H1 (cell line): ENCODE data around the gene LRIT2. TPM values are rescaled to one million over a fixed set of nuclear protein-coding genes. Genes with fewer than 3 reads are reported as not detected.

Experiments
- CTCF ChIA-PET: fragments of 300-600 bp; sonication (Branson Sonifier 250); formaldehyde crosslinking; loops from one replicate; lab custom pipeline; 2021; ENCODE audit not compliant: partially characterized antibody; lab: Charles Lee
- POLR2A ChIA-PET: fragments of 300-600 bp; sonication (Branson Sonifier 250); formaldehyde crosslinking; loops from one replicate; lab custom pipeline; 2021; ENCODE audit warnings: inconsistent platforms; ENCODE audit not compliant: partially characterized antibody; lab: Charles Lee
- DNase-seq, 2 experiments: peaks; one replicate each; pipeline versions ENCODE4 v3.0.0 to v3.0.0-alpha.2; 2010 to 2022; ENCODE audit warnings: low spot score in 2 of 2, low read depth in 1 of 2, mixed read lengths in 1 of 2
- FAIRE-seq: peaks from 2 replicates; lab custom pipeline; 2011; peaks lifted over from hg19 to GRCh38; lab: Jason Lieb, UNC
- H2AFZ ChIP-seq: 2 replicates; pipeline ENCODE4 v1.8.1; 2012; ENCODE audit warnings: low read length, inconsistent platforms
- H2AK5ac ChIP-seq: 2 replicates; pipeline ENCODE4 v1.6.1; 2013; ENCODE audit warnings: low read depth, low read length
- H2BK120ac ChIP-seq: replicated peaks from 2 replicates; pipeline ENCODE3; 2013; ENCODE audit warnings: low read depth, low read length, inconsistent platforms
- H2BK12ac ChIP-seq: 2 replicates; pipeline ENCODE4 v1.6.1; 2013; ENCODE audit warnings: low read depth, low read length
- H2BK15ac ChIP-seq: 2 replicates; pipeline ENCODE4 v1.6.1; 2013; ENCODE audit warnings: low read length
- H2BK20ac ChIP-seq: 2 replicates; pipeline ENCODE4 v1.6.1; 2013; ENCODE audit warnings: low read length
- H2BK5ac ChIP-seq: 2 replicates; pipeline ENCODE4 v1.6.1; 2013; ENCODE audit warnings: low read depth, low read length
- H3K14ac ChIP-seq: 2 replicates; pipeline ENCODE4 v1.6.1; 2013; ENCODE audit warnings: inconsistent platforms; ENCODE audit not compliant: insufficient read length
- H3K18ac ChIP-seq: 2 replicates; pipeline ENCODE4 v1.6.1; 2013; ENCODE audit warnings: low read length; ENCODE audit errors: extremely low read depth
- H3K23ac ChIP-seq: 2 replicates; pipeline ENCODE4 v1.6.1; 2013; ENCODE audit warnings: inconsistent platforms; ENCODE audit not compliant: insufficient read length
- H3K23me2 ChIP-seq: 2 replicates; pipeline ENCODE4 v1.6.1; 2013; ENCODE audit warnings: low read depth, low read length
- H3K27ac ChIP-seq: 2 replicates; pipeline ENCODE4 v1.6.1; 2011; ENCODE audit warnings: low read depth, low read length, inconsistent platforms
- H3K27me3 ChIP-seq, 4 experiments: replicated peaks in 1 of 4; 1 replicate in 1 of 4; 2 replicates in 3 of 4; pipeline versions ENCODE4 v1.6.1 to v1.8.1; 2011 to 2013; ENCODE audit warnings: low read length in 3 of 4, mild to moderate bottlenecking in 3 of 4, inconsistent platforms in 2 of 4, mixed read lengths in 2 of 4, moderate library complexity in 1 of 4; ENCODE audit not compliant: control insufficient read depth in 3 of 4, insufficient read depth in 3 of 4; ENCODE audit errors: extremely low read depth in 1 of 4
- H3K36me3 ChIP-seq, 4 experiments: 2 replicates each; pipeline versions ENCODE4 v1.6.1 to v1.8.1; 2011 to 2013; ENCODE audit warnings: mild to moderate bottlenecking in 4 of 4, low read length in 3 of 4, moderate library complexity in 2 of 4, control low read depth in 1 of 4, inconsistent platforms in 1 of 4; ENCODE audit not compliant: insufficient read depth in 4 of 4, control insufficient read depth in 2 of 4
- H3K4ac ChIP-seq: replicated peaks from 2 replicates; pipeline ENCODE3; 2013; ENCODE audit warnings: low read length, low read depth, mixed read lengths, inconsistent platforms; ENCODE audit not compliant: insufficient read length
- H3K4me1 ChIP-seq, 4 experiments: replicated peaks in 1 of 4; 1 replicate in 1 of 4; 2 replicates in 3 of 4; pipeline versions ENCODE4 v1.6.1 to v1.8.1; 2011 to 2013; ENCODE audit warnings: low read length in 3 of 4, inconsistent platforms in 2 of 4, mixed read lengths in 1 of 4; ENCODE audit not compliant: insufficient read depth in 4 of 4, control insufficient read depth in 3 of 4
- H3K4me2 ChIP-seq, 2 experiments: 2 replicates each; pipeline versions ENCODE4 v1.6.1 to v1.8.1; 2011 to 2013; ENCODE audit warnings: low read depth in 2 of 2, low read length in 2 of 2, control low read depth in 1 of 2, inconsistent platforms in 1 of 2, mild to moderate bottlenecking in 1 of 2; ENCODE audit not compliant: insufficient read depth in 1 of 2
- H3K4me3 ChIP-seq, 4 experiments: fragments of 200-600, 300-600 bp in 1 of 4; sonication (generic), shearing (Covaris generic), sonication (Bioruptor Twin) in 1 of 4; 2 replicates each; pipeline versions ENCODE4 v1.5.1 to v1.8.1; 2011 to 2016; ENCODE audit warnings: low read length in 4 of 4, low read depth in 3 of 4, control low read depth in 2 of 4, inconsistent platforms in 2 of 4, mild to moderate bottlenecking in 2 of 4, mixed read lengths in 1 of 4, moderate library complexity in 1 of 4; ENCODE audit not compliant: insufficient read depth in 2 of 4; ENCODE audit errors: extremely low read depth in 1 of 4
- H3K56ac ChIP-seq: replicated peaks from 2 replicates; pipeline ENCODE3; 2013; ENCODE audit warnings: low read depth, mild to moderate bottlenecking, mixed read lengths, low read length, inconsistent platforms; ENCODE audit not compliant: insufficient read length
- H3K79me1 ChIP-seq: 2 replicates; pipeline ENCODE4 v1.6.1; 2013; ENCODE audit warnings: low read depth, low read length, control low read depth
- H3K79me2 ChIP-seq, 2 experiments: 2 replicates each; pipeline versions ENCODE4 v1.6.1 to v1.8.1; 2012 to 2013; ENCODE audit warnings: low read length in 2 of 2, mild to moderate bottlenecking in 2 of 2, inconsistent platforms in 1 of 2; ENCODE audit not compliant: insufficient read depth in 2 of 2, control insufficient read depth in 1 of 2
- H3K9ac ChIP-seq, 4 experiments: replicated peaks in 1 of 4; 1 replicate in 1 of 4; 2 replicates in 3 of 4; pipeline versions ENCODE4 v1.6.1 to v1.8.1; 2011 to 2013; ENCODE audit warnings: low read depth in 3 of 4, low read length in 3 of 4, control low read depth in 2 of 4, mild to moderate bottlenecking in 2 of 4, moderate library complexity in 2 of 4, inconsistent platforms in 1 of 4; ENCODE audit errors: extremely low read depth in 1 of 4
- H3K9me3 ChIP-seq, 2 experiments: 2 replicates each; pipeline versions ENCODE4 v1.6.1 to v1.8.1; 2012 to 2013; ENCODE audit warnings: mild to moderate bottlenecking in 2 of 2, moderate library complexity in 2 of 2, control low read depth in 1 of 2, inconsistent platforms in 1 of 2, low read depth in 1 of 2, low read length in 1 of 2, mixed read lengths in 1 of 2; ENCODE audit not compliant: insufficient read depth in 2 of 2
- H4K20me1 ChIP-seq, 2 experiments: replicated peaks in 1 of 2; 2 replicates each; pipeline versions ENCODE3 to v1.8.1; 2011 to 2013; ENCODE audit warnings: inconsistent platforms in 2 of 2, low read length in 2 of 2, mild to moderate bottlenecking in 1 of 2; ENCODE audit not compliant: insufficient read depth in 2 of 2, control insufficient read depth in 1 of 2
- H4K5ac ChIP-seq: 2 replicates; pipeline ENCODE4 v1.6.1; 2013; ENCODE audit warnings: low read length, low read depth, mixed read lengths, inconsistent platforms; ENCODE audit not compliant: insufficient read length
- H4K8ac ChIP-seq: 2 replicates; pipeline ENCODE4 v1.8.0; 2013; ENCODE audit warnings: mild to moderate bottlenecking, moderate library complexity, low read length, inconsistent platforms; ENCODE audit not compliant: insufficient read depth; ENCODE audit errors: extremely low read depth
- H4K91ac ChIP-seq: replicated peaks from 2 replicates; pipeline ENCODE3; 2013; ENCODE audit warnings: low read length, mixed read lengths, inconsistent platforms; ENCODE audit not compliant: insufficient read length
- ASH2L ChIP-seq: fragments of 200-600, 300-600 bp; sonication (generic); IDR thresholded peaks from one replicate; pipeline ENCODE4 v1.7.1; 2017; ENCODE audit warnings: low read length
- EGR1 ChIP-seq: IDR thresholded peaks from 2 replicates; pipeline ENCODE4 v1.6.1; 2011; ENCODE audit warnings: low read depth, low read length, borderline replicate concordance
- EZH2 ChIP-seq: fragments of 200-600 bp; sonication (generic); IDR thresholded peaks from 2 replicates; pipeline ENCODE4 v1.7.1; 2012; ENCODE audit warnings: low read depth, mild to moderate bottlenecking, moderate library complexity, low read length, inconsistent platforms; ENCODE audit not compliant: severe bottlenecking
- GABPA ChIP-seq: IDR thresholded peaks from 2 replicates; pipeline ENCODE4 v1.6.1; 2011; ENCODE audit warnings: mild to moderate bottlenecking, low read length, moderate library complexity, borderline replicate concordance; ENCODE audit not compliant: insufficient read depth
- HDAC2 ChIP-seq, 2 experiments: fragments of 300-600 bp in 1 of 2; sonication (generic) in 1 of 2; IDR thresholded peaks; 2 replicates each; pipeline ENCODE4 v1.6.1; 2011 to 2012; ENCODE audit warnings: low read depth in 2 of 2, low read length in 2 of 2, mild to moderate bottlenecking in 2 of 2, moderate library complexity in 2 of 2, borderline replicate concordance in 1 of 2, inconsistent platforms in 1 of 2
- JUND ChIP-seq: IDR thresholded peaks from 2 replicates; pipeline ENCODE4 v1.6.1; 2011; ENCODE audit warnings: mild to moderate bottlenecking, improper control_type of control experiment, low read length
- POLR2AphosphoS5 ChIP-seq: IDR thresholded peaks from 2 replicates; pipeline ENCODE4 v1.6.1; 2011; ENCODE audit warnings: low read depth, low read length
- SIRT6 ChIP-seq: IDR thresholded peaks from one replicate; pipeline ENCODE4 v1.7.1; 2012; ENCODE audit warnings: low read length, inconsistent platforms
- SP4 ChIP-seq: IDR thresholded peaks from 2 replicates; pipeline ENCODE4 v1.6.1; 2012; ENCODE audit warnings: low read length, inconsistent platforms
- TAF7 ChIP-seq: optimal IDR thresholded peaks from 2 replicates; pipeline ENCODE3; 2011; ENCODE audit warnings: low read depth, mild to moderate bottlenecking, inconsistent platforms, low read length, moderate library complexity, borderline replicate concordance
- TBP ChIP-seq: IDR thresholded peaks from 2 replicates; pipeline ENCODE4 v1.6.1; 2011; ENCODE audit warnings: low read depth, low read length, improper control_type of control experiment
- TEAD4 ChIP-seq: IDR thresholded peaks from 2 replicates; pipeline ENCODE4 v1.6.1; 2012; ENCODE audit warnings: low read depth, low read length, inconsistent platforms, mixed read lengths
- YY1 ChIP-seq: IDR thresholded peaks from 2 replicates; pipeline ENCODE4 v1.6.1; 2011; ENCODE audit warnings: low read depth, mild to moderate bottlenecking, low read length
- WGBS, 2 experiments: shearing (Covaris generic) in 1 of 2; methylation state at CpG; one replicate each; pipeline versions ENCODE4 v1.1.6 to v1.1.7; 2013 to 2015; ENCODE audit warnings: low lambda C conversion rate in 2 of 2, mixed read lengths in 2 of 2, inconsistent platforms in 1 of 2, low coverage in 1 of 2, missing lambda C conversion rate in 1 of 2; ENCODE audit not compliant: insufficient replicate concordance in 2 of 2, insufficient coverage in 1 of 2, insufficient read length in 1 of 2; ENCODE audit errors: extremely low coverage in 1 of 2, missing lambda C conversion rate in 1 of 2; 5-methylcytosine and 5-hydroxymethylcytosine counted together
- polyA plus RNA-seq, 7 experiments: library from polyadenylated mRNA; depleted of rRNA in 3 of 7; stranded (reverse) in 5 of 7; unstranded in 2 of 7; fragments of >200 nt in 5 of 7; fragments of 200-250 nt in 2 of 7; gene quantifications; 1 replicate in 5 of 7; 2 replicates in 1 of 7; 4 replicates in 1 of 7; pipeline versions ENCODE4 v1.2.1 to v1.2.3, GENCODE V29; 2011 to 2013; ENCODE audit warnings: missing spikeins in 2 of 7, mixed read lengths in 2 of 7
- total RNA-seq: library from RNA; stranded (reverse); fragmentation: NEBNext Ultra II Directional; extraction: Animal tissue kit (Norgen Biotek cat#: 25700); gene quantifications from 2 replicates; pipeline ENCODE4 v1.2.1, GENCODE V29; 2021

The LRIT2 gene
- total and polyA plus RNA-seq, 2 of the 8 experiments (the other 6 are each of a cell fraction or from before 2014, with no cell fraction given): not detected

GRCh38 chr10:84196941-84197340 is 28.4 kb downstream of the LRIT2 start:
- Histone ChIP-seq H4K91ac (no peak overlapping the region), H3K79me2 (no peaks in the 10 kb centered on the region), H3K4me2 (no peak overlapping the region), H3K23me2 (peaks cover 12% of the 10 kb centered on the region; the same call in 1 of the 2 replicates), H2BK5ac (no peak overlapping the region), H4K20me1 (peaks cover 0 to 5% of the 10 kb centered on the region in 2 experiments), H3K79me1 (no peaks in the 10 kb centered on the region), H3K9ac (no peak overlapping the region), H3K4ac (no peak overlapping the region), H2BK120ac (no peak overlapping the region), H3K9me3 (no peaks in the 10 kb centered on the region), H3K27me3 (peaks cover 2 to 36% (median 31%) of the 10 kb centered on the region in 4 experiments), H3K14ac (no peak overlapping the region), H4K5ac (no peak overlapping the region), H3K27ac (no peak overlapping the region), H2BK12ac (no peak overlapping the region), H4K8ac (no peak overlapping the region), H3K56ac (no peak overlapping the region), H3K23ac (no peak overlapping the region), H3K36me3 (no peaks in the 10 kb centered on the region), H3K4me3 (no peak overlapping the region), H2BK20ac (no peak overlapping the region), H3K18ac (no peak overlapping the region), H3K4me1 (peaks cover 0 to 5% (median 2%) of the 10 kb centered on the region in 4 experiments; a peak in 4 of 7 replicates), H2AK5ac (no peak overlapping the region), H2AFZ (no peak overlapping the region), H2BK15ac (no peak overlapping the region)
- no peak for TF ChIP-seq JUND
- no peak for TF ChIP-seq HDAC2 (IDR thresholded peaks at IDR 0.05; ENCODE audit: borderline replicate concordance in 1 of 2, low read depth in 2 of 2, low read length in 2 of 2)
- no peak for TF ChIP-seq SP4
- no peak for TF ChIP-seq SIRT6
- TF ChIP-seq TAF7: no peak
- no peak for TF ChIP-seq TEAD4
- no peak for TF ChIP-seq EZH2
- no peak for TF ChIP-seq EGR1
- TF ChIP-seq YY1: no peak
- TF ChIP-seq POLR2AphosphoS5: no peak
- no peak for TF ChIP-seq TBP
- no peak for TF ChIP-seq GABPA
- TF ChIP-seq ASH2L: no peak
- ChIA-PET CTCF (interaction anchor here (0.8 to 8.6 kb wide), 6 partner anchors 8 to 62 kb away, joined by 3 to 64 read pairs (median 6); no protein-coding TSS in a partner anchor), POLR2A (no interaction called here)
- no peak for FAIRE-seq
- DNase-seq: no peak
- 64% methylated on average over 5 of the region's 5 CpGs; no CpG with 5 or more reads in 1 of the 2 experiments for WGBS, 2 experiments
